ENCODE results near the gene DPP6. TPM values are rescaled to one million over a fixed set of nuclear protein-coding genes. Genes with fewer than 3 reads are reported as not detected.

The DPP6 gene
- total and polyA plus RNA-seq, 2 of the 8 experiments (the other 6 are each of a cell fraction or from before 2014, with no cell fraction given), result 4.7 to 6.8 TPM

- no peak for TF ChIP-seq MAFK (IDR thresholded peaks at IDR 0.05; ENCODE audit: low read depth, low read length)
- TF ChIP-seq CTBP2 (IDR thresholded peaks at IDR 0.05; ENCODE audit: borderline replicate concordance, insufficient read depth, insufficient read length, low read length), result no peak
- no peak for TF ChIP-seq SIX5 (IDR thresholded peaks at IDR 0.05; ENCODE audit: low read depth, low read length)
- TF ChIP-seq HDAC6 (IDR thresholded peaks at IDR 0.05; ENCODE audit: low read depth, low read length), result no peak
- TF ChIP-seq TEAD4 (IDR thresholded peaks at IDR 0.05; ENCODE audit: low read depth, low read length), result no peak
- TF ChIP-seq E2F6 (IDR thresholded peaks at IDR 0.05), result no peak
Measured at GRCh38 chr7:154426778-154427177, 374.6 kb downstream of the DPP6 start (continued).
